Right lobe of liver (tissue), 6 donors: Measurements from ENCODE around the gene SLC11A1. TPM values are rescaled to one million over a fixed set of nuclear protein-coding genes. Genes with fewer than 3 reads are reported as not detected.

ENCODE experiments used
- ATAC-seq, 4 donors: fragments of 200-7000 bp; cut with Tn5 transposase; one replicate each; pipeline ENCODE4 v1.9.1; 2020; ENCODE audit warnings: mild to moderate bottlenecking in 4 of 4, moderate library complexity in 4 of 4
- DNase-seq, 3 donors: peaks; one replicate each; pipeline ENCODE4 v3.0.0-alpha.2; 2020
- H3K27ac ChIP-seq, 3 donors: fragments of 200-600 bp; one replicate each; pipeline ENCODE4 v1.8.0; 2022
- H3K27me3 ChIP-seq, 2 donors: fragments of 200-600 bp; one replicate each; pipeline ENCODE4 v1.8.0; 2022
- H3K36me3 ChIP-seq, 4 donors: fragments of 200-600 bp; sonication (generic) in 1 of 4; one replicate each; pipeline versions ENCODE4 v1.5.1 to v1.8.0; 2017 to 2022; ENCODE audit warnings: control low read depth in 1 of 4
- H3K4me1 ChIP-seq, 4 donors: fragments of 200-600 bp; sonication (generic) in 1 of 4; one replicate each; pipeline versions ENCODE4 v1.5.1 to v1.8.0; 2017 to 2022; ENCODE audit warnings: control low read depth in 1 of 4
- H3K4me3 ChIP-seq, 3 donors: fragments of 200-600 bp; one replicate each; pipeline ENCODE4 v1.8.0; 2022
- H3K9me3 ChIP-seq, 4 donors: fragments of 200-600 bp; sonication (generic) in 1 of 4; one replicate each; pipeline versions ENCODE4 v1.5.1 to v1.8.0; 2017 to 2022; ENCODE audit warnings: control low read depth in 1 of 4
- CTCF ChIP-seq, 4 donors: fragments of 200-600 bp in 3 of 4; fragments of 450-650 bp in 1 of 4; IDR thresholded peaks; one replicate each; pipeline versions ENCODE4 v1.5.1 to v1.8.0; 2016 to 2022; ENCODE audit warnings: antibody characterized with exemption in 4 of 4, mild to moderate bottlenecking in 2 of 4
- POLR2A ChIP-seq: fragments of 450-650 bp; IDR thresholded peaks from one replicate; pipeline ENCODE4 v1.6.1; 2017; ENCODE audit warnings: antibody characterized with exemption, mild to moderate bottlenecking
- WGBS: methylation state at CpG from one replicate; pipeline ENCODE4 v1.1.6; 2018; ENCODE audit warnings: low coverage, low lambda C conversion rate; ENCODE audit not compliant: insufficient coverage; ENCODE audit errors: missing lambda C conversion rate; 5-methylcytosine and 5-hydroxymethylcytosine counted together
- intact Hi-C, 2 donors: fragments of 100-400 bp; cut with DNase I; formaldehyde crosslinking; loops; one replicate each; pipeline versions ENCODE4 v1.11.2 to v1.14.1; 2022
- total RNA-seq, 6 experiments: library from RNA; depleted of rRNA in 2 of 6; stranded (reverse); fragments of >200 nt in 2 of 6; fragmentation: NEBNext Ultra II Directional in 3 of 6; extraction: Animal tissue kit (Norgen Biotek cat#: 25700) in 3 of 6; gene quantifications; one replicate each; pipeline versions ENCODE4 v1.1.0 to v1.2.4, GENCODE V29; 2016 to 2023
- donor health status: DM: no; HTN: yes; CAD: no.
- donor health status: DM: no; HTN: no; CAD: no.
- donor health status: DM: no; HTN: no; CAD: no.
- donor health status: DM: no; HTN: yes; CAD: no.
- donor health status: DM: no; HTN: yes; CAD: no.

SLC11A1 gene
- total RNA-seq, 6 experiments from 2014 or later: 4.2 to 13.2 (median 11.0) TPM

DNA sequence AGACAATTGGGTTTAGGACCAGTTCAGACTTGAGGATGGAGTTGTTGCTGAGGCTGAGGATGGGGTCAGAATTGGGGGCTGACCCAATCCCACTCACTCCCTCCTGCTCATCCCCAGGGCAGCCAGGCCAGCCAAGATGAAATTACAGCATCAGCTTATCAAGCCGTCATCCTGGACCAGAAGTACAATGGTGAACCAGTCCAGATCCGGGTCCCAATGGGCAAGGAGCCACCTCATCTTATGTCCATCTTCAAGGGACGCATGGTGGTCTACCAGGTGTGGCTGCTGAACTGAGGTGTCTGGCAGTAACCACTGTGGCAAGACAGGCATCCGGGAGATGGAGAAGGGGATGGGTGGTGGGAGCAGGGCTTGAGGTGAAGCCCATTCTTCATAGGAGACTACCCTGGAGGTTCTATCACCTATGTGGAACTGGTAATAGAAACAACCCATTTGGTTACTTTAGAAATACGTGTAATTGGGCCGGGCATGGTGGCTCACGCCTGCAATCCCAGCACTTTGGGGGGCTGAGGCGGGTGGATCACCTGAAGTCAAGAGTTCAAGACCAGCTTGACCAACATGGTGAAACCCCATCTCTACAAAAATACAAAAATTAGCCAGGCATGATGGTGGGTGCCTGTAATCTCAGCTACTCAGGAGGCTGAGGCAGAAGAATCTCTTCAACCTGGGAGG lies 50.7 kb downstream of the SLC11A1 start:
- H3K4me3 ChIP-seq: no peak overlapping the region
- ATAC-seq: no peak
- 97% methylated on average over 7 of the region's 8 CpGs for WGBS
- H3K27ac ChIP-seq: no peak overlapping the region
- no peak for TF ChIP-seq CTCF (IDR thresholded peaks at IDR 0.05)
- peaks cover 0 to 21% (median 6%) of the 10 kb centered on the region in 4 donors for H3K36me3 ChIP-seq
- no peaks in the 10 kb centered on the region for H3K27me3 ChIP-seq
- H3K9me3 ChIP-seq: no peaks in the 10 kb centered on the region
- H3K4me1 ChIP-seq: peaks cover 0 to 5% (median 0%) of the 10 kb centered on the region in 4 donors
- intact Hi-C loops: no loop called here
- DNase-seq: peak in 1 of 3 donors; percentile 18

DNA sequence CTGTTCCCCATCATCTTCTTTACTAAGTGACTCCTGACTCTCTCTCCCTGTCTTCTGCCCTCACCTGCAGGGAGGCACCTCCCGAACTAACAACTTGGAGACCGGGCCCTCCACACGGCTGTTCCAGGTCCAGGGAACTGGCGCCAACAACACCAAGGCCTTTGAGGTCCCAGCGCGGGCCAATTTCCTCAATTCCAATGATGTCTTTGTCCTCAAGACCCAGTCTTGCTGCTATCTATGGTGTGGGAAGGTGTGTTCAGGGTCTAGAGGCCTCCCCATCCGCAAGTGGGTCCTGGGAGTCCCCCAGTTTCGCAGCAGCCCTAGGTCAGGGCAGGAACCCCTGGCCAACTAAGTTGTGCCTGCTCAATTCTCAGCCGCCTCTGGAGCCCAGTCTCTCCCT lies 52.4 kb downstream of the SLC11A1 start:
- H3K9me3 ChIP-seq: no peaks in the 10 kb centered on the region
- whole genome bisulfite sequencing: 90% methylated on average over 6 of the region's 9 CpGs
- peaks cover 0 to 5% (median 0%) of the 10 kb centered on the region in 4 donors for H3K4me1 ChIP-seq
- no peak overlapping the region for H3K4me3 ChIP-seq
- DNase-seq (no peak), ATAC-seq (no peak)
- intact Hi-C loops: no loop called here
- TF ChIP-seq POLR2A: no peak
- TF ChIP-seq CTCF (IDR thresholded peaks at IDR 0.05): no peak
- H3K36me3 ChIP-seq: peaks cover 0 to 15% (median 2%) of the 10 kb centered on the region in 4 donors
- H3K27me3 ChIP-seq: no peaks in the 10 kb centered on the region
- H3K27ac ChIP-seq: no peak overlapping the region

- Histone ChIP-seq H3K27ac (no peak overlapping the region), H3K9me3 (no peaks in the 10 kb centered on the region), H3K27me3 (no peaks in the 10 kb centered on the region), H3K36me3 (peaks cover 0 to 20% (median 2%) of the 10 kb centered on the region in 4 donors), H3K4me3 (no peak overlapping the region), H3K4me1 (peaks cover 0 to 5% (median 0%) of the 10 kb centered on the region in 4 donors)
- ATAC-seq (peak; percentile 13 to 66 (median 32)), DNase-seq (no peak)
- WGBS: 93% methylated on average over 8 of the region's 11 CpGs
- intact Hi-C loops: no loop called here
- TF ChIP-seq POLR2A (no peak), CTCF (IDR thresholded peaks at IDR 0.05) (no peak)
These were observed 53.2 kb downstream of the SLC11A1 start for GRCh38 chr2:218435003-218435982.

- H3K27ac ChIP-seq: no peak overlapping the region
- ATAC-seq (no peak), DNase-seq (peak in 1 of 3 donors; percentile 27)
- intact Hi-C loops: no loop called here
- H3K36me3 ChIP-seq: peaks cover 0 to 20% (median 0%) of the 10 kb centered on the region in 4 donors
- H3K9me3 ChIP-seq: no peaks in the 10 kb centered on the region
- H3K4me3 ChIP-seq: no peak overlapping the region
- TF ChIP-seq POLR2A (no peak), CTCF (IDR thresholded peaks at IDR 0.05) (no peak)
- peaks cover 0 to 5% (median 0%) of the 10 kb centered on the region in 4 donors for H3K4me1 ChIP-seq
- 71% methylated on average over 5 of the region's 5 CpGs for WGBS
- H3K27me3 ChIP-seq: no peaks in the 10 kb centered on the region
These were observed 54.9 kb downstream of the SLC11A1 start for GRCh38 chr2:218436992-218437391.
